Measurements from ENCODE around the gene ADORA3.

The ADORA3 gene

DNA sequence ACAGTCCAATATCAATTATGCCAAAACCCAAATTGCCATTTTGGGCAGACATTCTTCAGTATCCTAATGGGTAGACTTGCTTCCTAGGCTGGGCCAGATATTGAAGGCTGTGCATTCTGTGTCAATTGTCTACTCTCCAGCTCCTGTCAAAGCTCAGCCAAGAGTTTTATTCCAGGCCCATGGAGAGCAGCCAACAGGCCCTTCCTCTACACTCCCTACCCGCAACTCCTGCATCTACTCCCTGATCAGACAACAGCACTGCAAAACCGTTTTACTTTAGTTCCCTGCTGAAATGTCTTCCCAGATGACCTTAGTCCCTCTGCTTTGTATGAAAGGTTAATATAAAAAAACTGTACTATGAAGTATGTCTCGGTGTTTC lies 6.6 kb upstream of the ADORA3 start:
- in situ Hi-C loops (cut with HindIII; ENCODE audit: low sequenced_read_pairs) = no loop called here

DNA sequence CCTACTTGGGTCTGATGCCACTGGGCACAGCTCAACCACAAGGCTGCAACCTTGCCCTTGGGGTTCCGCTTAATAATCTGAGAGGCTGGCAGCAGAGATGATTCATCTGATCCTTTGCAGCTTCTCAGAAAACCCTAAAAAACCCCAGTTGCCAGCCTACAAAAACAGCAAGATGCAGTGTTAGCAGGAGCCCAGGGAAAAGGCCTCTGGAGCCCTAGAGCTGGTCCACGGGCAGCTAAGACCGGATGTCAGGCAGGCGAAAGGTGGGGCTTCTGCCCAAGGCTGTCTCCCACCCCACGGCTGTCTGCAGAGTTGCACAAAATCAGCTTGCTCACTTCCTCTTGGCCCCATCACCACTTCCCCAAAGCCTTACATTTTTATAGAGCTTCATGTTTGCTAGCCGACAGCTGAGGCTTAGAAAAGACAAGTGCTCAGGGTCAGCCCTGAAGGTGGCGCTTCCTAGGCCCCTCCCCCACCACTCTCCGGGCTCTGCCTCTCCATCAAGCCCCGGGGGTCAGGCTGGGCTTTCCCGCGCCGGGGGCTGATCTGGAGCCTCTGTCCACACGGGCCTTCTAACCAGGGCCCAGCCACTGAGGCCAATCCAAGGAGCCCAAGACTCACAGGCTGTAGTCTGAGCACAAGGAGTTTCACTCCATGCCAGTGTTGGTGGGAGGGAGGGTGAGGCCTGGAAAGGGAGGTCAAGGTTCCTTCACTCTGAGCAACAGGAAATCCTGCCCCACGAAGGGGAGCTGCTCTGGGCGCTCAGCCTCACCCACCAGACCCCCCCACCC lies 4.2 kb upstream of the ADORA3 start:
- in situ Hi-C loops (cut with HindIII; ENCODE audit: low sequenced_read_pairs) = no loop called here

DNA sequence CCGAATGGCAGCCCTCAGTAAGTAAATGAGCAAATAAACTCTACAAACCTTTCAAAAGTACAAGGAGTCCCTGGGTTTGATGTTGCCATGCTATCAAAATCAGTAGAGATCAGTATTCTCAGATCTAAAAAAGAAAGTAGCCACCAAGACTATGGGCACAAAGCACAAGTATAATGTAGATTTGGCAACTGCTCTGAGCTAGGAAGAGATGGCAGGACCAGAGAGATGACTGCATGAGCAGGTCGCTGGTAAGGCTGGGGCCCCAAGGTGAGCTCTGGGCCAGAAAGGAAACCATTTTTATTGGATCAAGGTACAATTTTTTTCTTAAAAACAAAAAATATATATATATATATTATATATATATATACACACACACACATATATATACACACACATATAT lies 3.1 kb upstream of the ADORA3 start:
- in situ Hi-C loops (cut with HindIII; ENCODE audit: low sequenced_read_pairs) = no loop called here

DNA sequence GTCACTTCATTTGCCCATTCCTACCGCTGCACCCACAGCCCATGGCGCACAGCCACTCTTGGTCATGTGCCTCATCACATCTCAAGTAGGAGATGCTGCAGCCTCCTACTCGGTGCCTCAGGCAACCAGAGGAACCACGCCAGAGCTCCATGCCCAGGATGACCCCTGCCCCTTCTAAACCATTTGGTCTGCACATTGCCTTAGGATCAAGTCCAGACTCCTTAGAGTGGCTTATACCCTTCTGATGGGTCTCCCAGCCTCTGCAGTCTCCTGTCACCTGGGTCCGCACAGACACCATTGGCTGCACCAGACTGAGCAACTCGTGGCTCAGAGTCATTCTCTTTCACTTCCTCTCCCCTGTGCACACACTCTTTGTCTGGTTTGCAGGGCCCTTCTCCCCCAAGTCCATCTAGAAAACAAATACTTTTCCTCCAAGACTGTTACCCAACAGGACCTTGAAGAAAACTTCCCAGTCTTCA lies 2.2 kb upstream of the ADORA3 start:
- in situ Hi-C loops (cut with HindIII; ENCODE audit: low sequenced_read_pairs) = no loop called here

DNA sequence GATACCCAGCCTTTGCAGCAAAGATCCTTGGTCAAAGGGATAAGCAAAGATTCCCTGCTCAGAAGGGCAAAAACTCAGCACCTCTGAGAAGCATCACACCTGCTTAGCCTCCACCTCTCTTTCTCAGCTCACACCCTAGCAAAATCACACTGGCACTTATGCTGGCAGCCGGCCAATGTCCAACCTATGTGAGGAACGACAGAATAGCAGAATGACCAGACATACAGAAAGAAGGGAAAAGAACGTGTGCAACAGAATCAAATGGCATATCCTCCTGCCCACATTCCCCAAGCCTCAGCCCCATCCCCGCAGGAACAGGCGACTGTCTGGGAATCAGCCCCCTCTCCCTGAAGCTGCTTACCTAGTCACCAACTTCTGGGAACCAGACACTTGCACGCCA lies 664 bp upstream of the ADORA3 start:
- in situ Hi-C loops (cut with HindIII; ENCODE audit: low sequenced_read_pairs) = no loop called here

DNA sequence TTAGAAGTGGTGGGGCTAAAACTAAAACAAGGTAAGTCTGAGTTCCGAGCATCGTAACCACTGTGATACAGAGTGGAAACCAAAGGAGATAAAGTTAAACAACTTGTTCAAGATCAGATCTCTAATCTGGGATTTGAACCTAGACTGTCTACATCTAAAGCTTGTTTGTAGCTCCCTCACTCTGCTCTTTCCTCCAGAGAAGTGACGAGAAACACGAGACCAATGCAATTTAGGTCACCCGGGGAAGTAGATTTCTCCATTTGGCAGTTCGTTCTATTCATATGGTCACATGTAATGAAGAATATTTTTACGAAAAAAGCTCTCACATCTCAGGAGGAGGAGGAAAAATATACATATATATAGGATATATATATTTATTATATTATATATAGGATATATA lies 1.8 kb downstream of the ADORA3 start:
- in situ Hi-C loops (cut with HindIII; ENCODE audit: low sequenced_read_pairs) = no loop called here

DNA sequence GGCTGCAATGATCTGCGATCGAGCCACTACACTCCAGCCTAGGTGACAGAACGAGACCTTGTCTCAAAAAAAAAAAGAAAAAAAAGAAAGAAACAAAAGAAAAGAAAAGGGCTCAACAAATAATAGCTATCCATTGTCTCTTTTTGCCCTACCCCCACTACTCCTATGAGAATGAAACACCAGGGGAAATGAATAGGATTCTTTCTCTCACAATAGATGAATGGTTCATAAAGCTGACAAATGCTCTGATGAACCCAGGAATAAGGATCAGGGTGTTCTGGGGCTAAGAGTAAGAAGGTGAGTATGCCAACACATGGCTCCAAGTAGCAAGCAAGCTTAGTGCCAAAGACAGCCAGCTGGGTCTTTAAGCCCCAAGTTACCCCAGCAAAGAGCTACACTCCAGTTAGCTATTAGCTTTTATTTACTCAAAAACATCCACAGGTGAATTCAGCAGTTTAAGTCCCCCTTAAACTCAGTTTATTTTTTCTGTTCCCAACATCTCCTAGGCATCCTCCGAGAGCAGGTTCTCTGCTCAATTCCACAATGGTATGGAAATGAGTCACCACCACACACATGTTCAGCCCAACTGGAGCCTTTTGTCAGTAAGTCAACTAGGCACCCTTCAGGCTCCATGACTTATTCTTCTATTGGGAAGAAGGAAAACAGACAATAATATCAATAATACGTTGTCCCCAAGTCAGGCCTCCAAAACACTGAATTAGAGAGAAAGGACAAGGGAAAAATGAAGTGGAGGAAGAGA lies 4.2 kb downstream of the ADORA3 start:
- in situ Hi-C loops (cut with HindIII; ENCODE audit: low sequenced_read_pairs) = loop anchor here (10.0 to 25.0 kb wide), 2 partner anchors 46 to 213 kb away; no protein-coding TSS in a partner anchor

DNA sequence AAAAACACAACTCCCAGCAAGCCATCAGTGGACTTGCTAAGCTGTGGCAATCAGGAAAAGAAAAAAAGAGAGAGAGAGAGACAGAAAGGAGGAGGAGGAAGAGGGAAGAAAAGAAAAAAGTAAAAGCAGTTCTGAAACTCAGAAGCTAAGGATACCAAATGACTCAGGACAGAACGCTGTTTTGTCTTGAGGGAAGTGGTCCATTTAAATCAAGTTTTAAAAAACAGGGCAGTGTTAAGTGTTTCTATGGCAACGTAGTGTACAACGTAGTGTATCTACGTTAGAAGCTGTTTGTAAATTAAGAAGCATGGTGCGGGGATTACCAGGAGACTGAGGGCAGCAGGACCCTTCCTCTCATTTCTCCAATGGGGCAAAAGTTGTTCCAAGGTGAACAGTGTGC lies 5.8 kb downstream of the ADORA3 start:
- in situ Hi-C loops (cut with HindIII; ENCODE audit: low sequenced_read_pairs) = loop anchor here (10.0 to 25.0 kb wide), 2 partner anchors 47 to 215 kb away; no protein-coding TSS in a partner anchor

DNA sequence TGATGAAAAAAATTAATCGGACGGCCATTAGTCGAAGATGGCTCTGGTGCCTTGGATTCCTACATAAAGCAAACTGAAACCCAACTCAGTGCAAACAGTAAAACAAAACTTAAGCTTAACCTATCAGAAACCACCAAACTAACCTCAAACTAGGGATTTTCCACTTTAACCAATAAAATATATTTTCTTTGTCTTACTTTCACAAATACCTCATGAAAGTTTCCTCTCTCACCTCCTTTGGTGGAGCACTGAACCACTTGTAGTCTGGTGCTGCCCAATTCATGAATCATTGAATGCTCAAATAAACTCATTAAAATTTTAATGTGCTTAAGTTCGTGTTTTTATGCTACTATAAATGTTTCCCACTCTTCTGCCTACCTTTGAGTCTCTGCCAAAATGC lies 7.0 kb downstream of the ADORA3 start:
- in situ Hi-C loops (cut with HindIII; ENCODE audit: low sequenced_read_pairs) = loop anchor here (10.0 to 25.0 kb wide), 2 partner anchors 48 to 216 kb away; no protein-coding TSS in a partner anchor

DNA sequence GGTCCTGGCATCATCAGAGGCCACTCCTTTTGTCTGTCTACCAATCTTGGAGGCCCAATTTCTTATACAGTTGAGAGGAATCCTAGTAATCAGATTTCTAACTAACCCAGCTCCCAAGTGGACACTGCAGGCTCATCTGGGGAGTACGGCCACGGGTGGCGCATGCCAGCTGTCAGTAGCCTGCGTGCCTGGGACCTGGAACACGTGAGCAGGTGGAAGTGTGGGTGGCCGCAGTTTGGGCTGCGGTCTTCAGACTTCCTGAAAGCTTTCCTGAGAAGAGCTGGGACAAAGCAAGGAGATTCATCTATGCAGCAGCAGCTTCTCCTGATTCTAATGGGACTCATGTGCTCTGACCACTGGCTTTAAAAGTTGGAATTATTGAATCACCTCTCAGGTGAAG lies 12.4 kb downstream of the ADORA3 start:
- in situ Hi-C loops (cut with HindIII; ENCODE audit: low sequenced_read_pairs) = loop anchor here (10.0 to 25.0 kb wide), 2 partner anchors 54 to 221 kb away; no protein-coding TSS in a partner anchor

DNA sequence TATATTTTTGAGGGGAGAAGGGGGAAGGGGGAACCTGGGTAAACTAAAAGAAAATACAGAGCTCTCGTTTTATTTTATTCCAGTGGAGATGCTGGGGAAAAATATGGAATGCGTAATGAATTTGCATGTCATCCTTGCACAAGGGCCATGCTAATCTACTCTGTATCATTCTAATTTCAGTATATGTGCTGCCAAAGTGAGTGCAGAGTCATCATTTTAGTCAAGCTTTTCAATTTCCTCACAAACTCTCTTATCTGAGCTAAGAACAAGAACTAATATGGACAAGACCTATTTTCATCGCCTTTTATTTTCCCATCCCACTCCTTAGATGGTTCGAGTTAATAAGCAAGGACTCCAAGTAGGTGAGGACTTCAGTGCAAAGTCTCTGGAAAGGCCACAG lies 13.2 kb downstream of the ADORA3 start:
- in situ Hi-C loops (cut with HindIII; ENCODE audit: low sequenced_read_pairs) = loop anchor here (10.0 to 25.0 kb wide), 2 partner anchors 55 to 222 kb away; no protein-coding TSS in a partner anchor

DNA sequence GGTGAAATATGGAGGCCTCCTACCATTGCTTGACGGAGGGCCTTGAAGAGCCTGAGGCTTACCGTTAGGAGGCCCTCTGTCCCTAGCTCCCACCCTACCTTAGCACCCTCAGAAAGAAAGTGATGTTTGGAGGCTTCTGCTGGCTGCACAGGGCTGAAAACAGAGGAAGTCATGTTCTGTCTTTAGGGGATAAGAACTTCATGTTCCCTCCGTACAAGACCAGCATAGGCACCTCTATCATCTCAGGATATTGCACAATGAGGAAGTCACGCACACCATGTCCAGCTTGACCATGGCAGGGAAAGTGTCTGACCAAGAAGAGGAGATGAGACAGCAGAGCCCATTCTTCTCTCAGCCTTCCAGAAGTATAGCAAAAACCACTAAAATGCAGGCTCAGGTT lies 13.8 kb downstream of the ADORA3 start:
- in situ Hi-C loops (cut with HindIII; ENCODE audit: low sequenced_read_pairs) = loop anchor here (10.0 to 25.0 kb wide), 2 partner anchors 55 to 223 kb away; no protein-coding TSS in a partner anchor

DNA sequence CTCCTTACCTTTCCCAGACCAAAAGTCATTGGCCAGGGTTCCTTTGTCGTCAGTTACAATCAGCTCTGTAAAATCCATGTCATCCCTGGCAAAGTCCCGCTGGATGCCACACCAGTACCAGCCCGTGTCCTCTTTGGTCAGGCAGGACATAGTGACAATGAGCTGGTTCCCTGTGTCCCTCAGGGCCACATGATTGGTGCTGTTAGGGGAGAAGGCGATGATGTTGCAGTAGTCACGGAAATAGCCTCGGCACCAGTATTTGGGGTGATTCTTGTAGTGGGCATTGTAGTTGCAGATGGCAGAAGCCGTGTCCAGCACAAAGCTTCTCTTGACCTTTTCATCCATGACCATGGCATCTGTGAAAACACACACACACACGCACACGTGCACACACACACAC lies 14.8 kb downstream of the ADORA3 start:
- in situ Hi-C loops (cut with HindIII; ENCODE audit: low sequenced_read_pairs) = loop anchor here (25.0 kb wide), 1 partner anchor 224 kb away; no protein-coding TSS in a partner anchor

DNA sequence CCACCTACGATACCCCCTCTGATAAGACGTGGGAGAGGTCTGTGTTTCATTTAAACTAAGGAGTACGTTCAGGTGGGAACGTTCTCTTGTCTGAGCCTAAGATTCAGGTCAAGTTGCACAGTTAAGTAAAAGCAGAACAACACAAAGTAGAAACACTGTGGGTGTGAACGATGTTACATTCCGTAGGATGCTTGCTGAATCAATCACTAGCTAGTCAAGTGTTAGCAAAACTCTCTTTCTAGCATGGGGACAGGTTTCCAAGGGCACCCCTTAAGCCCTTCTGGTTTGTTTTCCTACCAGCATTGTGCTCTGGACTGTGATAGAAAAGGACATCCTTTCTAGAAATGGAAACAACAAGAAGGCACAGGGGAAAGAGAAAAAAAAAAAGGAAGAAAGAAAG lies 16.3 kb downstream of the ADORA3 start:
- in situ Hi-C loops (cut with HindIII; ENCODE audit: low sequenced_read_pairs) = loop anchor here (25.0 kb wide), 1 partner anchor 225 kb away; no protein-coding TSS in a partner anchor

DNA sequence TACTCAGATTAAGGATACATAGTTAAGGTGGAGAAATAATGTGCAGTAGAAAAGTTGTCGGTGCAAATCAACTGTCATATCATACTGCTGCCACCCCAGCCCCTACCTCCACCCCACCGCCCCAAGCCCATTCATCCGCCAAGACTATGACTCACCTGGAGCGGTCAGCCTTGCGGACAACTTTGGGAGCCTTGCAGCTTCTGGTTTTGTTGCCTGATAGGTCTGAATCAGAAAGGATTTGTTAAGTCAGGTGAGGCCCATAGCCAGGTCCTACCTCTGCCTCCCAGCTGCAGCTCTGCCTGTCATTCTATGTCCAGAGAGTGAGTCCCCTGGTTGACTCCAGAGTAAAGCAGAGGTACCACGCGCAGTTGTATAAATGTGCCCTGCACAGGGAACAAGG lies 17.0 kb downstream of the ADORA3 start:
- in situ Hi-C loops (cut with HindIII; ENCODE audit: low sequenced_read_pairs) = loop anchor here (25.0 kb wide), 1 partner anchor 226 kb away; no protein-coding TSS in a partner anchor

DNA sequence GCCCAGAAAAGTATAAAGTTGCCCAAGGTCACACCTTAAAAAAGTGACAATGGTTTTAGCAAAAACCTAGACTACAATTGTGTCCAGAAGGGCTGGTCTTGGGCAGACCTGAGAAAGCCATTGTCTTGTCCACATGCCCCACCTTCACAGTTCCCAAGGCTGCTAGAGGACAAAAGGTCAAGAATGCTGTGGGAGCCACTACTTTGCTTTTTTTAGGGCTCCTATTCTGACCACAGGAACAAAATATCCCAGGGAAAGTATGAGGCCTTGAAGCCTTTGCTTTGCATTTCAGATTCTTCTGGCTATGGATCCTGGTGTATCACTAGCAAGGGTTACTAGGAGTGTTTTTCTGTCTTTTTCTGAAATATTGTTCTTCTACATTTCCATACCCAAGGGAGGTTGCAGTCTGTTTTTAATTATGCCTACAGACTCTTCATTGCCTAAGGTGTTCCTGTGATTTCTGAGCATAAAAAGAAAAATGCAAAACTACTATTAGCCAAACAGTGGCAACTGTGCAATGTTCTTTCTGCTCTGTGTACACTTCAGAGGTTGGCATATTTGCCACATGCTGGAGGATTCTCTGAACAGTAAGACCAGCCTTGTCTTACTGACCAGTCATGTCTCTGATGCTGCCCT lies 18.9 kb downstream of the ADORA3 start:
- in situ Hi-C loops (cut with HindIII; ENCODE audit: low sequenced_read_pairs) = loop anchor here (25.0 kb wide), 1 partner anchor 228 kb away; no protein-coding TSS in a partner anchor

DNA sequence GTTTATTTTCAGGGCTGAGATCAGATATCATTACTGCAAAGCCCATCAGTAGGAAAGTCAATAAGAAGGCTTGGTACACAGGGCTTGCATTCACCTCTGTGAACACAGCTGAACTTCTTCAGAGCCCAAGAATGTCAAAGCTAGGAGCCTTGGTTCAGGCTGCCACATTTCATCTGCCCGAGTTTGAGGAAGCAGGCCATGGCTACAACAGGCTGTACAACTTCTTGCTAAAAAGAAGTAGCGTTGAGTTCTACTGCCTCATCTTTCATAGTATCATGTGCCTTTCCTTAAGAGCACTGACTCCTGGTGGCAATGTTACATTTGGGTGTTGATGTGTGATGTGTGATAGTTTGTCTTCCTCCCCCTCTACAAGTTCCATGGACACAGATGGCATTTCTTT lies 19.6 kb downstream of the ADORA3 start:
- in situ Hi-C loops (cut with HindIII; ENCODE audit: low sequenced_read_pairs) = loop anchor here (25.0 kb wide), 1 partner anchor 228 kb away; no protein-coding TSS in a partner anchor

DNA sequence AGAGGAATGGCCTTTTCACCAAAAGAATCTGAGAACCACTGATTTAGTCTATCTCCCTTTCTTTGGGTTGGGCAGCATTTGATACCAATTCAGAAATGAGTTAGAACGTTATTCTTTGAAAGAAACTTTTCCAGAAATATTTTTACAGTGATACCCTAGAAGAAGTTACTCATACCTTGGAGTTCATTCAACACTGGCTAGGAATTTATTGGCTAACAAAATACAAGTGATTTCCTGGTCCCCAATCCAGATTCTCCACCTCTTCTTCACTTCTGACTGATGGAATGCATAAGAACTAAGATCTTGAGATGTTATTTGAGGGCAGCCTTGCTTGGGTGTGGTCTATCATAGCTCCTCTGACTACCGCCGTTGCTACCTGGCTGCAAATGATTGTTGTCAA lies 20.3 kb downstream of the ADORA3 start:
- in situ Hi-C loops (cut with HindIII; ENCODE audit: low sequenced_read_pairs) = loop anchor here (25.0 kb wide), 1 partner anchor 229 kb away; no protein-coding TSS in a partner anchor

DNA sequence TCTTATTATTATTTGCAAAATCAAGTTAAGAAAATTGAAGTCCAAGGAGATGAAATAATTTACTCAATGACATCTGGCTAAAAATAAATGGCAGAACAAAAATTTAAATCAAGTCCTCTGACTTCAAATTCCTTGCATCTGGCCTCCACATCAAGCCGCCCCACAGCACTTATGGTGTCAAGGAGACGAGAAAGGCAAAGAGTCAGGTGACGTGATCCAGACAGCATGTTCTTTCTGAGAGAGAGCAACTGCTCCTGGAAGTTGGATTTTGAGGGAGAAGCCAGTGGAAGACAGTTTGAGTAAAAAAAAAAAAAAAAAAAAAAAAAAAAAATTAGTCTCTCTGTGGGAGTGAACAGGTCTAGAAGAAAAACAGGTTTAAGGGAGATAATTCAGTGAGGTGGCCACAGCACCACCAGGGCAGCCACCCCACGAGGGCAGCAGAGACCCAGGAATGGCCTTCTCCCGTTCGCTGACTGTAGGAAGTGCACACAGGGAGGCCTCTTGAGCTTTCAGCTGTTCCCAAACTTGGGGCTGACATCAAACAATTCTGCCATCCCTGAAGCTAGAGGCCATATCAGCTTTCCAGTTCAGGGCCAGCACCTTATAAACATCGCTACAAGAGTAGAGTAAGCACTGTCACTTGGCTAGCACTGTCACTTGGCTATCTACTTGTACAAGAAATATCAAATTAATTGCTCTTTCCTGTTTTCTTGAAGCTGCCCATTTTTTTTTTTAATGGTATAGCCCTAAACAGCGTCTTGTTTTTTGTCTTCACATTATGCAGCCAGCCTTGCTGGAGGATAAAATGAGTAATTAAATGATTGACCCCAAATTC lies 21.8 kb downstream of the ADORA3 start:
- in situ Hi-C loops (cut with HindIII; ENCODE audit: low sequenced_read_pairs) = loop anchor here (25.0 kb wide), 1 partner anchor 231 kb away; no protein-coding TSS in a partner anchor

DNA sequence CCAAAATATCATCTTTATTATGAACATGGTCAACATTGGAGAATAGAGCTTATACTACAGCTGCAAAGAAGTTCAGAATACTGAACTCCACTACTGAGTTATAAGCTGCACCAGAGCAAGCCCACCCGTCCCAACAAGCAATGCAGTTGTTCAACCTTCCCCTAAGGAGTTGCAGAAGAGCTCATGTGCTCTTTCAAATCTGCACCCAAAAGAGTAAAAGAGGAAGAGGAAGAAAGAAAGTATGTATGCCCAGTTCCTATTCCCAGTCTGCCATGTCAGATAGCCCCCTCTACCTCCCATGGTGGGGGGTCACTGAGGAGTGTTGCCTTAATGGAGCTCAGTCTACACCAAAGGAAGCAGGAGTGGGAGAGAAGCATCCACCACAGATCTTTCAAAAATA lies 22.8 kb downstream of the ADORA3 start:
- in situ Hi-C loops (cut with HindIII; ENCODE audit: low sequenced_read_pairs) = loop anchor here (25.0 kb wide), 1 partner anchor 232 kb away; no protein-coding TSS in a partner anchor

Data from DLD1 (cell line).